ENCODE data around the gene KIAA1217. TPM values are rescaled to one million over a fixed set of nuclear protein-coding genes. Genes with fewer than 3 reads are reported as not detected.

The KIAA1217 gene
- total and polyA plus RNA-seq, 2 of the 8 experiments (the other 6 are each of a cell fraction or from before 2014, with no cell fraction given) = 4.5 to 15.6 TPM

DNA sequence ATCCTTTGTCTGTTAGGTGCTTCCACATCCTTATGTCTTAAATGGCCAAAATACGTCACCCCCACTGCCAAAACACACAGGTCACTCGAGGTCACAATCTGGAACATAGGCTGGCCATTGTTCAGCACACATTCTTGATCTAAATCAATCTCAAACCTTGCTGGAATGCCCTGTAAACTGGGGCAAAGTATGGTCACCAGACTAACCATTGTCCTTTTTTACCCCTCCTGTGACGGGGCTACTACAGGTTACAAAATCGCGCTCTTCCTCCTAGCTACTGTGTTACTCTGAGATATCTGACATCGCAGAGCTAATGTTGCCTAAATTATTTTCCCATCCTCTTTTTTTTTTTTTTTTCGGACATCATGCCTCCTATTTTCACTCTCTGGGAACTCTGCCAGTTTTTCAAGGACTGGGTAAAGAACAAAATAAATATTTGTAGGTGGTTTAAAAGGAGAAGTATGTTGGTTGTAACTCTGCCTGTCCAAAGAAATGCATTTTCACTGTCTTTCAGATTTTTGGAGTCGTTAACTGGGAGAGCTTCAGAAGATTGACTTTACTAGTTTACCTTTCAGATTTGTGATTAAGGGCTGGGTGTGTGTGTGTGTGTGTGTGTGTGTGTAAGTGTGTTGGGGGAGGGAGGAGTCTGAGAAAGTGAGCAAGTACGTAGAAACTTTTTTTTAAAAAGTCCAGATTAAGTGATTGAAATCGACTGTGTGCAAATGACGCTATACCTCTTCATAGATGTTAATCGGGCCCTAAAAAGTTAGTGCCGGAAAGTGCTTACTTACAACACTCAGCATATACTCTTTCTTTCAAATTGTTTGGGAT, 942 bp upstream of the KIAA1217 start:
- Histone ChIP-seq H3K4ac (replicated peaks; ENCODE audit: insufficient read length, low read depth, low read length) (no peak overlapping the region), H3K9ac (replicated peaks in 1 of 4; ENCODE audit: extremely low read depth in 1 of 4, low read depth in 3 of 4, low read length in 3 of 4) (no peak overlapping the region; a peak in 1 of 7 replicates), H4K8ac (ENCODE audit: extremely low read depth, insufficient read depth, low read length) (no peak overlapping the region), H2AFZ (ENCODE audit: low read length) (peak overlapping the region; percentile 35; the same call in 1 of the 2 replicates), H4K91ac (replicated peaks; ENCODE audit: insufficient read length, low read length) (no peak overlapping the region), H3K56ac (replicated peaks; ENCODE audit: insufficient read length, low read depth, low read length) (no peak overlapping the region), H2BK120ac (replicated peaks; ENCODE audit: low read depth, low read length) (no peak overlapping the region), H2BK15ac (ENCODE audit: low read length) (no peak overlapping the region), H3K27me3 (replicated peaks in 1 of 4; ENCODE audit: control insufficient read depth in 3 of 4, extremely low read depth in 1 of 4, insufficient read depth in 3 of 4, low read length in 3 of 4) (no peaks in the 10 kb centered on the region), H4K20me1 (replicated peaks in 1 of 2; ENCODE audit: control insufficient read depth in 1 of 2, insufficient read depth in 2 of 2, low read length in 2 of 2) (no peaks in the 10 kb centered on the region), H2BK20ac (ENCODE audit: low read length) (no peak overlapping the region; the same call in 1 of the 2 replicates), H3K18ac (ENCODE audit: extremely low read depth, low read length) (no peak overlapping the region), H2AK5ac (ENCODE audit: low read depth, low read length) (no peak overlapping the region), H3K36me3 (ENCODE audit: control insufficient read depth in 2 of 4, insufficient read depth in 4 of 4, low read length in 3 of 4) (no peaks in the 10 kb centered on the region), H3K4me2 (ENCODE audit: insufficient read depth in 1 of 2, low read depth in 2 of 2, low read length in 2 of 2) (peak overlapping the region; percentile 74 to 75; a peak in 3 of 4 replicates), H3K14ac (ENCODE audit: insufficient read length) (no peak overlapping the region), H3K79me2 (ENCODE audit: control insufficient read depth in 1 of 2, insufficient read depth in 2 of 2, low read length in 2 of 2) (peaks cover 0 to 17% of the 10 kb centered on the region in 2 experiments; a peak in 1 of 4 replicates), H2BK5ac (ENCODE audit: low read depth, low read length) (no peak overlapping the region), H3K4me3 (ENCODE audit: extremely low read depth in 1 of 4, insufficient read depth in 2 of 4, low read depth in 3 of 4, low read length in 4 of 4) (peak overlapping the region in 1 of 4 experiments; percentile 72; a peak in 2 of 8 replicates), H3K4me1 (replicated peaks in 1 of 4; ENCODE audit: control insufficient read depth in 3 of 4, insufficient read depth in 4 of 4, low read length in 3 of 4) (peaks cover 0 to 19% (median 15%) of the 10 kb centered on the region in 4 experiments; a peak in 5 of 7 replicates), H3K27ac (ENCODE audit: low read depth, low read length) (0 out of 2 replicates have a peak overlapping the region, but pooled peaks have one; percentile 0), H3K23ac (ENCODE audit: insufficient read length) (no peak overlapping the region), H3K23me2 (ENCODE audit: low read depth, low read length) (no peaks in the 10 kb centered on the region; the same call in 1 of the 2 replicates), H3K79me1 (ENCODE audit: low read depth, low read length) (no peaks in the 10 kb centered on the region; the same call in 1 of the 2 replicates), H3K9me3 (ENCODE audit: insufficient read depth in 2 of 2, low read depth in 1 of 2, low read length in 1 of 2) (no peaks in the 10 kb centered on the region), H2BK12ac (ENCODE audit: low read depth, low read length) (0 out of 2 replicates have a peak overlapping the region, but pooled peaks have one; percentile 3), H4K5ac (ENCODE audit: insufficient read length, low read depth, low read length) (no peak overlapping the region)
- ChIA-PET POLR2A (ENCODE audit: partially characterized antibody) (no interaction called here), CTCF (ENCODE audit: partially characterized antibody) (interaction anchor here (0.7 to 2.8 kb wide), 2 partner anchors 9 to 11 kb away, joined by 3 to 15 read pairs; no protein-coding TSS in a partner anchor)
- 73% methylated on average over 13 of the region's 13 CpGs; no CpG with 5 or more reads in 1 of the 2 experiments for WGBS, 2 experiments (ENCODE audit: extremely low coverage in 1 of 2, insufficient coverage in 1 of 2, insufficient read length in 1 of 2, insufficient replicate concordance in 2 of 2, low coverage in 1 of 2, low lambda C conversion rate in 2 of 2, missing lambda C conversion rate in 1 of 2)
- no peak for DNase-seq (ENCODE audit: low read depth in 1 of 2, low spot score in 2 of 2)
- TF ChIP-seq, protein P1, sequence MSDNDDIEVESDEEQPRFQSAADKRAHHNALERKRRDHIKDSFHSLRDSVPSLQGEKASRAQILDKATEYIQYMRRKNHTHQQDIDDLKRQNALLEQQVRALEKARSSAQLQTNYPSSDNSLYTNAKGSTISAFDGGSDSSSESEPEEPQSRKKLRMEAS (IDR thresholded peaks at IDR 0.05) = no peak
- TF ChIP-seq GTF2F1 (IDR thresholded peaks at IDR 0.05; ENCODE audit: borderline replicate concordance, low read depth, low read length) = no peak
- FAIRE-seq = peak; percentile 69

All from H1 (cell line).